Lung (tissue), 12 donors: ENCODE data around the gene COPB2. TPM values are rescaled to one million over a fixed set of nuclear protein-coding genes. Genes with fewer than 3 reads are reported as not detected.
"Not testable (repeated sequence)": the region's sequence is repeated elsewhere in the genome, so short reads cannot be mapped to it uniquely, and the experiment has no call there.

Experiments
- ATAC-seq: fragments of 200-7000 bp; cut with Tn5 transposase; one replicate; pipeline ENCODE4 v1.9.1; 2020; ENCODE audit warnings: moderate number of reproducible peaks; ENCODE audit not compliant: insufficient read depth, low FRiP score
- DNase-seq, 3 donors: peaks; one replicate each; pipeline ENCODE4 v3.0.0-alpha.2; 2013 to 2017
- H3K27ac ChIP-seq, 2 donors: one replicate each; pipeline ENCODE4 v1.5.1; 2013; ENCODE audit warnings: mild to moderate bottlenecking in 2 of 2, moderate library complexity in 2 of 2, control low read depth in 1 of 2, inconsistent platforms in 1 of 2, low read depth in 1 of 2, low read length in 1 of 2
- H3K27me3 ChIP-seq, 3 donors: one replicate each; pipeline ENCODE4 v1.5.1; 2013; ENCODE audit warnings: low read length in 2 of 3; ENCODE audit not compliant: control insufficient read depth in 3 of 3, insufficient read depth in 3 of 3
- H3K36me3 ChIP-seq, 4 donors: one replicate each; pipeline ENCODE4 v1.5.1; 2013; ENCODE audit warnings: low read length in 4 of 4, mild to moderate bottlenecking in 1 of 4, moderate library complexity in 1 of 4; ENCODE audit not compliant: control insufficient read depth in 4 of 4, insufficient read depth in 4 of 4
- H3K4me1 ChIP-seq, 5 donors: one replicate each; pipeline ENCODE4 v1.5.1; 2013; ENCODE audit warnings: low read length in 5 of 5, mild to moderate bottlenecking in 2 of 5, moderate library complexity in 1 of 5; ENCODE audit not compliant: control insufficient read depth in 5 of 5, insufficient read depth in 5 of 5
- H3K4me3 ChIP-seq: one replicate; pipeline ENCODE4 v1.5.1; 2013; ENCODE audit warnings: mild to moderate bottlenecking, control low read depth, moderate library complexity
- H3K9ac ChIP-seq, 2 donors: one replicate each; pipeline ENCODE4 v1.5.1; 2013; ENCODE audit warnings: low read length in 2 of 2, control low read depth in 1 of 2; ENCODE audit not compliant: insufficient read depth in 1 of 2
- H3K9me3 ChIP-seq, 4 donors: one replicate each; pipeline ENCODE4 v1.5.1; 2013; ENCODE audit warnings: low read length in 3 of 4, mild to moderate bottlenecking in 1 of 4, moderate library complexity in 1 of 4; ENCODE audit not compliant: control insufficient read depth in 4 of 4, insufficient read depth in 3 of 4
- WGBS, 2 donors: extraction: QIAGEN DNeasy Blood & Tissue Kit; methylation state at CpG; one replicate each; pipeline ENCODE4 v1.1.7; 2013; 5-methylcytosine and 5-hydroxymethylcytosine counted together
- polyA plus RNA-seq, 2 donors: library from polyadenylated mRNA; stranded (reverse); fragments of 200-250 nt; gene quantifications; one replicate each; pipeline ENCODE4 v1.2.1, GENCODE V29; 2013
- total RNA-seq, 2 donors: library from RNA; depleted of rRNA in 1 of 2; stranded (reverse); fragments of >200 nt in 1 of 2; gene quantifications; one replicate each; pipeline ENCODE4 v1.2.1, GENCODE V29; 2014 to 2021
- TF ChIP-seq, protein P1 (sequence below): IDR thresholded peaks from 2 replicates; pipeline ENCODE4 v1.5.1; 2012; ENCODE audit warnings: mild to moderate bottlenecking; ENCODE audit errors: control extremely low read depth, extremely low read depth
- donor health status: control.
- donor health status: control.
- donor health status: Bipolar disorder and iron deficiency.
- donor health status: healthy.
- donor health status: DM: yes; HTN: yes; CAD: no.

Gene COPB2
- total and polyA plus RNA-seq, 4 donors: 36.9 to 136 (median 103) TPM

DNA sequence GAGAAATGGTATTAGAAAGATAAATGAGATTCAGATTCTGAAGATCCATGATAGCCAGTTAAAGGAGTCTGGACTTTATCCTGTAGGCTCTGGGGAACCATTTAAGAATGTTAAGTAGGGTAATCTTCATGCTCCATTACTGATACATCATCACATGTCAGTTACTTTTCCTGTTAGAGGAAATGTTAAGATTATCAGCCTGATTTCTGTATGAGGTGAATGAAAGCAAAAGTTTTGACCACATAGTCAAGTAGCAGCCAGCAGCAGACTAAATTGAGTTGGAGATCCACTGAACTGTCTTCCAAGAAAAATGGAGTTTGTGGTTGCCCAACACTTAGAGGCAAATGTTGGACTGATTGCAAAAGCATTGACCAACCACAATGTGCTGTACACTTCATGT, 4.7 kb upstream of the COPB2 start:
- no peak overlapping the region for H3K9ac ChIP-seq
- TF ChIP-seq, protein P1, sequence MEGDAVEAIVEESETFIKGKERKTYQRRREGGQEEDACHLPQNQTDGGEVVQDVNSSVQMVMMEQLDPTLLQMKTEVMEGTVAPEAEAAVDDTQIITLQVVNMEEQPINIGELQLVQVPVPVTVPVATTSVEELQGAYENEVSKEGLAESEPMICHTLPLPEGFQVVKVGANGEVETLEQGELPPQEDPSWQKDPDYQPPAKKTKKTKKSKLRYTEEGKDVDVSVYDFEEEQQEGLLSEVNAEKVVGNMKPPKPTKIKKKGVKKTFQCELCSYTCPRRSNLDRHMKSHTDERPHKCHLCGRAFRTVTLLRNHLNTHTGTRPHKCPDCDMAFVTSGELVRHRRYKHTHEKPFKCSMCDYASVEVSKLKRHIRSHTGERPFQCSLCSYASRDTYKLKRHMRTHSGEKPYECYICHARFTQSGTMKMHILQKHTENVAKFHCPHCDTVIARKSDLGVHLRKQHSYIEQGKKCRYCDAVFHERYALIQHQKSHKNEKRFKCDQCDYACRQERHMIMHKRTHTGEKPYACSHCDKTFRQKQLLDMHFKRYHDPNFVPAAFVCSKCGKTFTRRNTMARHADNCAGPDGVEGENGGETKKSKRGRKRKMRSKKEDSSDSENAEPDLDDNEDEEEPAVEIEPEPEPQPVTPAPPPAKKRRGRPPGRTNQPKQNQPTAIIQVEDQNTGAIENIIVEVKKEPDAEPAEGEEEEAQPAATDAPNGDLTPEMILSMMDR: no peak
- ATAC-seq (no peak), DNase-seq (no peak)
- H3K4me3 ChIP-seq: no peak overlapping the region
- H3K27ac ChIP-seq: no peak overlapping the region
- peaks cover 0 to 3% (median 0%) of the 10 kb centered on the region in 5 donors for H3K4me1 ChIP-seq
- H3K9me3 ChIP-seq: no peaks in the 10 kb centered on the region
- peaks cover 0 to 3% (median 0%) of the 10 kb centered on the region in 4 donors for H3K36me3 ChIP-seq
- no peaks in the 10 kb centered on the region for H3K27me3 ChIP-seq

DNA sequence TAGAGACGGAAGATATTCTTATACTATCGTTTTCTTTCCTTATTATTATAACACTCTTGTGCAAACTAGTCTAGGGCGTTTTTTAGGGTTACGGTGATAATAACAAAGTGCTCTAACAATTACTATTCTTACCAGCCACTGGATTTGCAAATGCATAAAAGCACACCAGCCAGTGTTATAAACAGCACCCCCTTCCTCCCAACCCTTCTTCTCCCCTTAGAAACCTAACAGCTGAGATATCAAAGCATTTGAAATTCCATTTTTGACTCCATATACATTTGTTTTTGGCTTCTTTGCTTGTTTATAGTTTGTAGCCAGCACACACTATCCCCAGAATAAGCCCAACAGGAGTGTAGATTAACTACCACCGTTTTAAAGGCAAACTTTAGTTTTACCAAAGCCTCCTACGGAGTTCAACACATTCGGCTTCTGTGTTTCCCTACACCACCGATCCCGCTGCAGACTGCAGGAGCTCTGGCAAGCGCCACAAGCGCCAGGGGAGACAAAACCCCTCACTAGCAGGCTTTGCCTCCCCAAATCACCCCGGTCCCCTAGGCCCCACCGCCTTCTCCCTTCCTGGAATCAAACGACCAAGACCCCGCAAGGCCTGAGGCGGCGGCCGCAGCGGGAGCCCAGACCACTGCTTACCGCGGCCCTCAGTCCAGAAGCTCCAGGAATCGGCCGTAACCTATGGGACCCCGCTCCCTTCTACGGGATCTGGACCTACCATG, 461 bp downstream of the COPB2 start:
- 3 to 4% methylated on average over 25 of the region's 25 CpGs for WGBS, 2 donors
- TF ChIP-seq, protein P1: no peak
- H3K27ac ChIP-seq: peak overlapping the region; percentile 96 to 98
- peaks cover 0 to 19% (median 1%) of the 10 kb centered on the region in 5 donors for H3K4me1 ChIP-seq
- H3K36me3 ChIP-seq: peaks cover 0 to 6% (median 0%) of the 10 kb centered on the region in 4 donors
- ATAC-seq (peak; percentile 16), DNase-seq (peak in 1 of 3 donors; percentile 45)
- H3K9ac ChIP-seq: peak overlapping the region; percentile 97 to 99
- H3K9me3 ChIP-seq: no peaks in the 10 kb centered on the region
- H3K27me3 ChIP-seq: no peaks in the 10 kb centered on the region
- peak overlapping the region; percentile 98 for H3K4me3 ChIP-seq

DNA sequence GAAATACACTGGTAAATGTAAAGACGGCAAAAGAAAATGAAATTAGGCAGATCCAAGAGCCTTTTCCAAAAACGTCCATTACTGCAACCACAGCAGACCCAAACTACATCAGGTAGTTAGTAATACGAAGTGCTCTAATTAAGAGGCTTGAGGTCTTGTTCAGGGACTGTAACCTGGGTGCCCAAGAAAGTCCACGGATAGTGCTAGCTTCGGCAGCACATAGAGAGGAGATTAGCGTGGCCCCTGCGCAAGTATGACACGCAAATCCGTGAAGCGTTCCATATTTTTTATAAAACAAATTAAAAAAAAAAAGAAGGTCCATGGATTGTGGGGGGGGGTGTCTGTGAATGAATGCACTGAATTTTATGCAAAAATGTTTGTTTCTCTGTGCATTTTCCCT, 1.4 kb downstream of the COPB2 start:
- ATAC-seq (no peak), DNase-seq (no peak)
- 73 to 90% methylated on average over 10 of the region's 10 CpGs for WGBS, 2 donors
- no peak overlapping the region for H3K4me3 ChIP-seq
- TF ChIP-seq, protein P1: no peak
- H3K36me3 ChIP-seq: peaks cover 0 to 6% (median under 1%) of the 10 kb centered on the region in 4 donors
- H3K9ac ChIP-seq: no peak overlapping the region
- peaks cover 0 to 19% (median 1%) of the 10 kb centered on the region in 5 donors for H3K4me1 ChIP-seq
- no peak overlapping the region for H3K27ac ChIP-seq
- no peaks in the 10 kb centered on the region for H3K9me3 ChIP-seq
- H3K27me3 ChIP-seq: no peaks in the 10 kb centered on the region

DNA sequence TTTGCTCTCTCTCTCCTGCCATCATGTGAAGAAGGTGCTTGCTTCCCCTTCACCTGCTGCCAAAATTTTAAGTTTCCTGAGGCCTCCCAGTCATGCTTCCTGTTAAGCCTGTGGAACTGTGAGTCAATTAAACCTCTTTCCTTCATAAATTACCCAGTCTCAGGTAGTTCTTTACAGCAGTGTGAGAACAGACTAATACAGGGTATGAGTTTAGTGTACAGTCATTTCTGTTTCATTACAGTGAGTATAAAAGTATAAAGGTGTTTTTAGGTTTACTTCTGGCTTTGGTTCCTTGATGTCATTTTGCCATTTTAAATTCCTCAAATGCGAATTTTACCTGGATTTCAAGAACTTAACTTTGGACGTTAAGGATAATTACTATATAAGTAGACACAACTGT, 7.2 kb downstream of the COPB2 start:
- H3K9ac ChIP-seq, DNase-seq, H3K4me1 ChIP-seq, H3K4me3 ChIP-seq, ATAC-seq, H3K27me3 ChIP-seq, H3K27ac ChIP-seq, H3K9me3 ChIP-seq: not testable (repeated sequence)
- 91% methylated on average over 2 of the region's 2 CpGs for WGBS, 2 donors
- H3K36me3 ChIP-seq: peaks cover 4 to 34% (median 17%) of the 10 kb centered on the region in 4 donors
